ENCODE data around the gene SPACA6. TPM values are rescaled to one million over a fixed set of nuclear protein-coding genes. Genes with fewer than 3 reads are reported as not detected.

SPACA6 gene
- total and polyA plus RNA-seq, 10 of the 15 experiments (the other 5 are each of a cell fraction or from before 2014, with no cell fraction given): 0.31 to 6.5 (median 1.7) TPM

DNA sequence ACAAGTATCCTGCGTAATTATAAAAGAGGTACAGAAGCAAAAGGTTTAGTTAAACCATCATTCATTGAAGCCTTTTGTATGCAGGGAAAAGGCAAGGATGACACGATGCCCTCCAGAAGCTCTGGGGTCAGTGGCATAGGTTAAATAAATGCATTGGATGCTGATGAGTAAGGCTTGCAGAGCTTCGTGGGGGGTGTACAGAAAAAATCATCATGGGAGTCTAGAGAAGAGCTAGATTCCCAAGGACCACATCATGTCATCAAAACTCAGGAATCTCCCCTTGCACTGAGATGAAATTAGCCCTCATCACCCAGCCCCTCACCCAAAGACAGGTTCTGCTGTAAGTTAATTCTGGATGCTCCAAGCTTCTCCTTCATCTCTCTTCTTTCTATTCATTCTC lies 50.3 kb downstream of the SPACA6 start:
- H2AFZ ChIP-seq (ENCODE audit: control insufficient read depth, low read depth, low read length): no peak overlapping the region
- no peak overlapping the region for H3K4me3 ChIP-seq
- no peak overlapping the region for H3K9ac ChIP-seq (ENCODE audit: control insufficient read depth, insufficient read depth, low read length)
- WGBS (ENCODE audit: insufficient coverage, insufficient replicate concordance, low lambda C conversion rate, missing lambda C conversion rate): 52% methylated on average over 3 of the region's 3 CpGs
- H3K36me3 ChIP-seq (ENCODE audit: control insufficient read depth in 2 of 2, insufficient read depth in 2 of 2, low read length in 1 of 2): no peaks in the 10 kb centered on the region
- no peaks in the 10 kb centered on the region for H3K79me2 ChIP-seq (ENCODE audit: control insufficient read depth, insufficient read depth, low read length)
- TF ChIP-seq CHD1 (IDR thresholded peaks at IDR 0.05; ENCODE audit: low read depth, low read length) (no peak), MTA2 (IDR thresholded peaks at IDR 0.05; ENCODE audit: low read depth) (no peak), POU2F2 (IDR thresholded peaks at IDR 0.05; ENCODE audit: borderline replicate concordance, low read depth, low read length) (no peak), SMARCA5 (IDR thresholded peaks at IDR 0.05) (no peak), GABPA (IDR thresholded peaks at IDR 0.05; ENCODE audit: low read depth) (no peak)
- TF ChIP-seq, protein P1, sequence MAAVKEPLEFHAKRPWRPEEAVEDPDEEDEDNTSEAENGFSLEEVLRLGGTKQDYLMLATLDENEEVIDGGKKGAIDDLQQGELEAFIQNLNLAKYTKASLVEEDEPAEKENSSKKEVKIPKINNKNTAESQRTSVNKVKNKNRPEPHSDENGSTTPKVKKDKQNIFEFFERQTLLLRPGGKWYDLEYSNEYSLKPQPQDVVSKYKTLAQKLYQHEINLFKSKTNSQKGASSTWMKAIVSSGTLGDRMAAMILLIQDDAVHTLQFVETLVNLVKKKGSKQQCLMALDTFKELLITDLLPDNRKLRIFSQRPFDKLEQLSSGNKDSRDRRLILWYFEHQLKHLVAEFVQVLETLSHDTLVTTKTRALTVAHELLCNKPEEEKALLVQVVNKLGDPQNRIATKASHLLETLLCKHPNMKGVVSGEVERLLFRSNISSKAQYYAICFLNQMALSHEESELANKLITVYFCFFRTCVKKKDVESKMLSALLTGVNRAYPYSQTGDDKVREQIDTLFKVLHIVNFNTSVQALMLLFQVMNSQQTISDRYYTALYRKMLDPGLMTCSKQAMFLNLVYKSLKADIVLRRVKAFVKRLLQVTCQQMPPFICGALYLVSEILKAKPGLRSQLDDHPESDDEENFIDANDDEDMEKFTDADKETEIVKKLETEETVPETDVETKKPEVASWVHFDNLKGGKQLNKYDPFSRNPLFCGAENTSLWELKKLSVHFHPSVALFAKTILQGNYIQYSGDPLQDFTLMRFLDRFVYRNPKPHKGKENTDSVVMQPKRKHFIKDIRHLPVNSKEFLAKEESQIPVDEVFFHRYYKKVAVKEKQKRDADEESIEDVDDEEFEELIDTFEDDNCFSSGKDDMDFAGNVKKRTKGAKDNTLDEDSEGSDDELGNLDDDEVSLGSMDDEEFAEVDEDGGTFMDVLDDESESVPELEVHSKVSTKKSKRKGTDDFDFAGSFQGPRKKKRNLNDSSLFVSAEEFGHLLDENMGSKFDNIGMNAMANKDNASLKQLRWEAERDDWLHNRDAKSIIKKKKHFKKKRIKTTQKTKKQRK (IDR thresholded peaks at IDR 0.05; ENCODE audit: low read depth, low read length): no peak
- TF ChIP-seq, protein P2, sequence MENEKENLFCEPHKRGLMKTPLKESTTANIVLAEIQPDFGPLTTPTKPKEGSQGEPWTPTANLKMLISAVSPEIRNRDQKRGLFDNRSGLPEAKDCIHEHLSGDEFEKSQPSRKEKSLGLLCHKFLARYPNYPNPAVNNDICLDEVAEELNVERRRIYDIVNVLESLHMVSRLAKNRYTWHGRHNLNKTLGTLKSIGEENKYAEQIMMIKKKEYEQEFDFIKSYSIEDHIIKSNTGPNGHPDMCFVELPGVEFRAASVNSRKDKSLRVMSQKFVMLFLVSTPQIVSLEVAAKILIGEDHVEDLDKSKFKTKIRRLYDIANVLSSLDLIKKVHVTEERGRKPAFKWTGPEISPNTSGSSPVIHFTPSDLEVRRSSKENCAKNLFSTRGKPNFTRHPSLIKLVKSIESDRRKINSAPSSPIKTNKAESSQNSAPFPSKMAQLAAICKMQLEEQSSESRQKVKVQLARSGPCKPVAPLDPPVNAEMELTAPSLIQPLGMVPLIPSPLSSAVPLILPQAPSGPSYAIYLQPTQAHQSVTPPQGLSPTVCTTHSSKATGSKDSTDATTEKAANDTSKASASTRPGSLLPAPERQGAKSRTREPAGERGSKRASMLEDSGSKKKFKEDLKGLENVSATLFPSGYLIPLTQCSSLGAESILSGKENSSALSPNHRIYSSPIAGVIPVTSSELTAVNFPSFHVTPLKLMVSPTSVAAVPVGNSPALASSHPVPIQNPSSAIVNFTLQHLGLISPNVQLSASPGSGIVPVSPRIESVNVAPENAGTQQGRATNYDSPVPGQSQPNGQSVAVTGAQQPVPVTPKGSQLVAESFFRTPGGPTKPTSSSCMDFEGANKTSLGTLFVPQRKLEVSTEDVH (IDR thresholded peaks at IDR 0.05; ENCODE audit: low read depth, partially characterized antibody): no peak
- H3K4me2 ChIP-seq (ENCODE audit: control insufficient read depth, insufficient read depth): no peak overlapping the region
- ChIA-PET CTCF (interaction anchor here (1.7 kb wide), 1 partner anchor 34 kb away, joined by 4 read pairs; no protein-coding TSS in a partner anchor), RAD21 (ENCODE audit: unreplicated experiment) (no interaction called here), POLR2A (no interaction called here), SMC1A (ENCODE audit: uncharacterized antibody, unreplicated experiment) (no interaction called here)
- H3K27me3 ChIP-seq (replicated peaks in 1 of 2; ENCODE audit: control insufficient read depth in 2 of 2, insufficient read depth in 2 of 2, low read length in 1 of 2): no peaks in the 10 kb centered on the region
- BruUV-seq (replicated peaks): no TSS peak
- no peak for ATAC-seq
- no peaks in the 10 kb centered on the region for H3K4me1 ChIP-seq (ENCODE audit: control insufficient read depth, insufficient read depth, low read length)
- no peak overlapping the region for H3K27ac ChIP-seq (ENCODE audit: control insufficient read depth, insufficient read depth)
- intact Hi-C loops (cut with micrococcal nuclease; ENCODE audit: unreplicated experiment): no loop called here
- no peaks in the 10 kb centered on the region for H4K20me1 ChIP-seq (ENCODE audit: control insufficient read depth, insufficient read depth)
- in situ Hi-C loops (cut with MboI): no loop called here
- H3K9me3 ChIP-seq (replicated peaks; ENCODE audit: control insufficient read depth, insufficient read depth, low read length): no peaks in the 10 kb centered on the region; the same call in 2 of the 3 replicates
- DNase-seq (ENCODE audit: low read depth, low spot score): no peak
- no peak for FAIRE-seq

Measured in GM12878 (cell line).